HepG2 (cell line): ENCODE results near the gene CACHD1. TPM values are rescaled to one million over a fixed set of nuclear protein-coding genes. Genes with fewer than 3 reads are reported as not detected.

Experiments used
- ATAC-seq: fragments of 200-7000 bp; cut with Tn5 transposase; 3 replicates; pipeline ENCODE4 v1.9.1; 2020; ENCODE audit warnings: mild to moderate bottlenecking, moderate library complexity
- BruUV-seq: library from RNA; stranded (reverse); fragments of 400-500 nt; replicated peaks from 2 replicates; lab custom pipeline; 2021; lab: Mats Ljungman, UMichigan
- CTCF ChIA-PET: fragments of 300-600 bp; formaldehyde crosslinking; extraction: SDS; loops from one replicate; lab custom pipeline; 2021; ENCODE audit warnings: low total read pairs, inconsistent platforms, low intra/inter-chr PET ratio; lab: Yijun Ruan, JAX
- POLR2A ChIA-PET: fragments of 350-600 bp; sonication (Branson Sonifier 250); formaldehyde crosslinking; loops from one replicate; lab custom pipeline; 2020; ENCODE audit warnings: antibody characterized with exemption, inconsistent platforms; lab: Yijun Ruan, JAX
- DNase-seq: peaks from one replicate; pipeline ENCODE4 v3.0.0-alpha.2; 2015; ENCODE audit warnings: low spot score
- FAIRE-seq: peaks from 3 replicates; lab custom pipeline; 2011; peaks lifted over from hg19 to GRCh38; lab: Jason Lieb, UNC
- H2AFZ ChIP-seq: one replicate; pipeline ENCODE4 v1.6.1; 2011; ENCODE audit warnings: low read length, inconsistent platforms
- H3K27ac ChIP-seq: fragments of 300-600 bp; 3 replicates; pipeline ENCODE4 v1.8.0; 2011; ENCODE audit warnings: mixed run types, mild to moderate bottlenecking, mixed read lengths, low read length, inconsistent platforms; ENCODE audit not compliant: insufficient read depth; ENCODE audit errors: extremely low read length
- H3K27me3 ChIP-seq, 2 experiments: fragments of 200-600 bp in 1 of 2; 2 replicates in 1 of 2; 3 replicates in 1 of 2; pipeline versions ENCODE4 v1.6.0 to v1.8.0; 2011; ENCODE audit warnings: low read length in 2 of 2, mild to moderate bottlenecking in 2 of 2, moderate library complexity in 2 of 2, inconsistent platforms in 1 of 2; ENCODE audit not compliant: insufficient read depth in 2 of 2, control insufficient read depth in 1 of 2
- H3K36me3 ChIP-seq, 2 experiments: fragments of 200-600 bp in 1 of 2; replicated peaks in 1 of 2; 2 replicates in 1 of 2; 3 replicates in 1 of 2; pipeline versions ENCODE4 v1.5.1 to v1.8.0; 2011; ENCODE audit warnings: low read length in 2 of 2, inconsistent platforms in 1 of 2; ENCODE audit not compliant: insufficient read depth in 2 of 2, control insufficient read depth in 1 of 2
- H3K4me1 ChIP-seq: 2 replicates; pipeline ENCODE4 v1.5.1; 2012; ENCODE audit warnings: low read length, inconsistent platforms; ENCODE audit not compliant: insufficient read depth
- H3K4me2 ChIP-seq: 2 replicates; pipeline ENCODE4 v1.6.0; 2011; ENCODE audit warnings: low read depth, low read length, inconsistent platforms
- H3K4me3 ChIP-seq, 3 experiments: fragments of 200-600 bp in 1 of 3; sonication (generic), shearing (Covaris generic) in 1 of 3; replicated peaks in 1 of 3; 2 replicates each; pipeline ENCODE4 v1.5.1; 2011 to 2016; ENCODE audit warnings: low read length in 3 of 3, inconsistent platforms in 2 of 3, low read depth in 2 of 3, mild to moderate bottlenecking in 2 of 3, control low read depth in 1 of 3, mixed read lengths in 1 of 3; ENCODE audit not compliant: insufficient read depth in 1 of 3
- H3K79me2 ChIP-seq: one replicate; pipeline ENCODE4 v1.6.1; 2011; ENCODE audit warnings: low read length, inconsistent platforms; ENCODE audit not compliant: insufficient read depth
- H3K9ac ChIP-seq: 2 replicates; pipeline ENCODE4 v1.6.0; 2011; ENCODE audit warnings: mild to moderate bottlenecking, low read depth, low read length, inconsistent platforms; ENCODE audit not compliant: insufficient read depth
- H3K9me3 ChIP-seq: 2 replicates; pipeline ENCODE4 v1.5.1; 2012; ENCODE audit warnings: mild to moderate bottlenecking, low read length
- H4K20me1 ChIP-seq: 2 replicates; pipeline ENCODE4 v1.6.0; 2011; ENCODE audit warnings: inconsistent platforms, mild to moderate bottlenecking, low read length, moderate library complexity; ENCODE audit not compliant: insufficient read depth
- FOSL1 ChIP-seq: sonication (generic); formaldehyde crosslinking; IDR thresholded peaks from 2 replicates; pipeline ENCODE4 v1.9.0; 2021; ENCODE audit warnings: missing genetic modification reagents, borderline replicate concordance
- IRX3 ChIP-seq: sonication (generic); formaldehyde crosslinking; IDR thresholded peaks from 2 replicates; pipeline ENCODE4 v1.8.1; 2023; ENCODE audit warnings: mild to moderate bottlenecking, low read depth, missing genetic modification reagents, borderline replicate concordance
- JUN ChIP-seq: sonication (generic); formaldehyde crosslinking; IDR thresholded peaks from 2 replicates; pipeline ENCODE4 v1.4.0; 2020; ENCODE audit warnings: mild to moderate bottlenecking, missing genetic modification reagents
- JUND ChIP-seq: sonication (generic); formaldehyde crosslinking; IDR thresholded peaks from 2 replicates; pipeline ENCODE4 v1.8.0; 2022; ENCODE audit warnings: mild to moderate bottlenecking, missing genetic modification reagents
- KDM1A ChIP-seq: IDR thresholded peaks from 2 replicates; pipeline ENCODE4 v1.6.1; 2016; ENCODE audit warnings: missing compliant biosample characterization
- NAIF1 ChIP-seq: sonication (generic); formaldehyde crosslinking; IDR thresholded peaks from 2 replicates; pipeline ENCODE4 v1.5.0; 2020; ENCODE audit warnings: mild to moderate bottlenecking, missing genetic modification reagents, borderline replicate concordance
- SP4 ChIP-seq: sonication (generic); formaldehyde crosslinking; IDR thresholded peaks from 2 replicates; pipeline ENCODE4 v1.8.1; 2023; ENCODE audit warnings: mild to moderate bottlenecking, missing genetic modification reagents
- TOPORS ChIP-seq: sonication (generic); formaldehyde crosslinking; IDR thresholded peaks from 2 replicates; pipeline ENCODE4 v1.8.0; 2023; ENCODE audit warnings: mild to moderate bottlenecking, missing genetic modification reagents
- ZFY ChIP-seq: sonication (generic); formaldehyde crosslinking; IDR thresholded peaks from 2 replicates; pipeline ENCODE4 v1.4.0; 2020; ENCODE audit warnings: missing genetic modification reagents
- WGBS: methylation state at CpG from one replicate; pipeline ENCODE4 v1.1.6; 2017; ENCODE audit warnings: low lambda C conversion rate; 5-methylcytosine and 5-hydroxymethylcytosine counted together
- in situ Hi-C: cut with HindIII; loops from 2 replicates; pipeline ENCODE4 v1.10.0; 2017; ENCODE audit warnings: low pct_unique_long_range_greater_than_20kb; ENCODE audit not compliant: extremely low pct_ligation_motif_present
- intact Hi-C: fragments of 100-400 bp; cut with micrococcal nuclease; formaldehyde crosslinking; loops from one replicate; pipeline ENCODE4 v1.10.0; 2022; ENCODE audit not compliant: unreplicated experiment
- polyA plus RNA-seq, 8 experiments: library from polyadenylated mRNA; depleted of rRNA in 3 of 8; stranded (reverse) in 7 of 8; unstranded in 1 of 8; fragments of >200 nt; fragmentation: Illumina TruSeq in 4 of 8; extraction: Trizol in 4 of 8; gene quantifications; 2 replicates each; pipeline versions ENCODE4 v1.2.1 to v1.2.3, GENCODE V29; 2011 to 2016; ENCODE audit warnings: low read depth in 4 of 8, missing spikeins in 1 of 8, mixed read lengths in 1 of 8; ENCODE audit not compliant: insufficient read depth in 1 of 8
- total RNA-seq, 5 experiments: library from RNA; depleted of rRNA; stranded (reverse); fragments of >200 nt; fragmentation: Illumina TruSeq; extraction: Trizol; gene quantifications; 2 replicates each; pipeline ENCODE4 v1.2.3, GENCODE V29; 2016; ENCODE audit warnings: low read depth in 1 of 5
- TF ChIP-seq, protein P1 (sequence below): sonication (generic); formaldehyde crosslinking; IDR thresholded peaks from 2 replicates; pipeline ENCODE4 v1.5.0; 2020; ENCODE audit warnings: missing genetic modification reagents
- TF ChIP-seq, protein P2 (sequence below): sonication (generic); formaldehyde crosslinking; IDR thresholded peaks from 2 replicates; pipeline ENCODE4 v1.4.0; 2020; ENCODE audit warnings: missing genetic modification reagents

Gene CACHD1
- total and polyA plus RNA-seq, 2 of the 13 experiments (the other 11 are each of a cell fraction or from before 2014, with no cell fraction given): 0.11 TPM; not detected in 1

DNA sequence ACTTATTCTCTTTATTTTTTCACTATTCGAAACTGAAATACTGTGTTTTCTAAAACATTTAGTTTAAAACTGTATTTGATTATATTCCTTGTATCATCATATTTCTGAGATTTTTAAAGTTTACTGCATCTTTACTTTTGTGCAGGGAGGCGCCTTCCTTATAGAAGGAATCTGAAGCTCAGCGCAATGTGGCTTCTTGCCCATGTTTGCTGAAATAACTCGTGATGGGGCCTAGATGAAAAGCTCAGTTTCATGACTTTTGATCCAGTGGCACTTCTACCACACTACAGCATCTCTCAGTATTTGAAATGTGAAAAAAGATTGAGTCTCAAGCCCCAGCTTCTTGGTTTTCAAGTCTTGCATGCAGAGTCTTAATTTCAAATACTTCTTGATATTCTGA lies 28.4 kb downstream of the CACHD1 start:
- Histone ChIP-seq H3K36me3 (no peaks in the 10 kb centered on the region), H3K27ac (no peak overlapping the region), H3K4me3 (no peak overlapping the region), H2AFZ (no peak overlapping the region), H3K79me2 (no peaks in the 10 kb centered on the region), H3K27me3 (no peaks in the 10 kb centered on the region; a peak in 1 of 5 replicates), H3K4me1 (no peaks in the 10 kb centered on the region), H3K9me3 (no peaks in the 10 kb centered on the region), H3K4me2 (no peak overlapping the region), H4K20me1 (no peaks in the 10 kb centered on the region), H3K9ac (no peak overlapping the region)
- no peak for TF ChIP-seq ZFY (CRISPR knock-in tag)
- TF ChIP-seq, protein P1, sequence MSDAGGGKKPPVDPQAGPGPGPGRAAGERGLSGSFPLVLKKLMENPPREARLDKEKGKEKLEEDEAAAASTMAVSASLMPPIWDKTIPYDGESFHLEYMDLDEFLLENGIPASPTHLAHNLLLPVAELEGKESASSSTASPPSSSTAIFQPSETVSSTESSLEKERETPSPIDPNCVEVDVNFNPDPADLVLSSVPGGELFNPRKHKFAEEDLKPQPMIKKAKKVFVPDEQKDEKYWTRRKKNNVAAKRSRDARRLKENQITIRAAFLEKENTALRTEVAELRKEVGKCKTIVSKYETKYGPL (CRISPR knock-in tag): no peak
- no peak for TF ChIP-seq NAIF1 (CRISPR knock-in tag)
- TF ChIP-seq FOSL1: no peak
- no peak for TF ChIP-seq KDM1A
- no peak for TF ChIP-seq IRX3 (CRISPR knock-in tag)
- TF ChIP-seq JUN (CRISPR knock-in tag): no peak
- TF ChIP-seq JUND (CRISPR knock-in tag): no peak
- TF ChIP-seq, protein P2, sequence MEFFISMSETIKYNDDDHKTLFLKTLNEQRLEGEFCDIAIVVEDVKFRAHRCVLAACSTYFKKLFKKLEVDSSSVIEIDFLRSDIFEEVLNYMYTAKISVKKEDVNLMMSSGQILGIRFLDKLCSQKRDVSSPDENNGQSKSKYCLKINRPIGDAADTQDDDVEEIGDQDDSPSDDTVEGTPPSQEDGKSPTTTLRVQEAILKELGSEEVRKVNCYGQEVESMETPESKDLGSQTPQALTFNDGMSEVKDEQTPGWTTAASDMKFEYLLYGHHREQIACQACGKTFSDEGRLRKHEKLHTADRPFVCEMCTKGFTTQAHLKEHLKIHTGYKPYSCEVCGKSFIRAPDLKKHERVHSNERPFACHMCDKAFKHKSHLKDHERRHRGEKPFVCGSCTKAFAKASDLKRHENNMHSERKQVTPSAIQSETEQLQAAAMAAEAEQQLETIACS (CRISPR knock-in tag): no peak
- TF ChIP-seq SP4: no peak
- TF ChIP-seq TOPORS: no peak
- no TSS peak for BruUV-seq
- DNase-seq: no peak
- POLR2A ChIA-PET: no interaction called here
- in situ Hi-C loops: no loop called here
- FAIRE-seq: no peak
- WGBS: 45% methylated on average over 4 of the region's 4 CpGs
- CTCF ChIA-PET: no interaction called here
- intact Hi-C loops: no loop called here
- no peak for ATAC-seq
